Hepatocyte (in vitro differentiated cells): ENCODE measurements around the gene SLCO3A1.

ENCODE experiments used
- EZH2 ChIP-seq: fragments of 200-600 bp; sonication (generic); IDR thresholded peaks from 2 replicates; pipeline ENCODE4 v1.6.1; 2016; ENCODE audit warnings: antibody characterized with exemption, mild to moderate bottlenecking, borderline replicate concordance
- EZH2phosphoT487 ChIP-seq: fragments of 200-600 bp; sonication (generic); IDR thresholded peaks from one replicate; pipeline ENCODE4 v1.6.1; 2018; ENCODE audit warnings: antibody characterized with exemption, mild to moderate bottlenecking, low read depth, moderate library complexity; ENCODE audit not compliant: unreplicated experiment, severe bottlenecking
- TF ChIP-seq, protein P1 (sequence below): fragments of 200-600 bp; sonication (generic); IDR thresholded peaks from 2 replicates; pipeline ENCODE4 v1.5.1; 2016; ENCODE audit warnings: antibody characterized with exemption, mild to moderate bottlenecking; ENCODE audit not compliant: poor library complexity

DNA sequence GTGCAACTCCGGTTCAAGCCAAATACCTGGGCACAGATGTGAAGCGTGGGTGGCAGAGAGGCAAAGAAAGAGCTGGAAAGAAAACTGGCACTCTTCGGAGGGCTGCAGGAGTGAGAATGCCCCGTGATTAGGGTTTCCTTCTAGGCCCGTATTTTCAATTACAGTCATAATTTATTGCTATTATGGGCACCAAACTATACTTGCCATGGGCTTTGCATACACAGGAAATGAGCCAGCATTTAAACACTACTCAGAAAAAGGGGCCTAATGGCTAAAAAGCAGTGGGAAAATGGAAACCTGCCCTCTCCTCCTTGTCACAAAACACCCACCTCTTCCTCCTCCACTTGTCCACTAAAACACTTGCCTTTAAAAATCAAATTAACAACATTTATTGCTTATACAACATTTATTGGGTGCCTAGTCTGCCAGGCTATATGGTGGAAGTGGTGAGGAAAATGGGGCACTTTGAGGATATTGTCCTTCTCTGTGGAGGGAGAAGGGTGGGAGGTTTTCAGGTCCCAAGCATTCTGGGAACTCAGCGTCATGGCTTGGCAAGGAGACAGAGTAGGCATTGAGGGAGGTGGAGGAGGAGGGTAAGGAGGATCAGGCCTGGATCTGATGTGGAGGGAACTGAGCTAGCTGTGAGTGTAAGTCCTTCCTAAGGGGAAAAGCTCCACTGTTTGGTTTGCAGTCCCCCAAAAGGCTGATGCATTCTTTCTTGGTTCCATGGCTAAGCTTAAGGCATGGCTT, 160.9 kb downstream of the SLCO3A1 start:
- TF ChIP-seq, protein P1, sequence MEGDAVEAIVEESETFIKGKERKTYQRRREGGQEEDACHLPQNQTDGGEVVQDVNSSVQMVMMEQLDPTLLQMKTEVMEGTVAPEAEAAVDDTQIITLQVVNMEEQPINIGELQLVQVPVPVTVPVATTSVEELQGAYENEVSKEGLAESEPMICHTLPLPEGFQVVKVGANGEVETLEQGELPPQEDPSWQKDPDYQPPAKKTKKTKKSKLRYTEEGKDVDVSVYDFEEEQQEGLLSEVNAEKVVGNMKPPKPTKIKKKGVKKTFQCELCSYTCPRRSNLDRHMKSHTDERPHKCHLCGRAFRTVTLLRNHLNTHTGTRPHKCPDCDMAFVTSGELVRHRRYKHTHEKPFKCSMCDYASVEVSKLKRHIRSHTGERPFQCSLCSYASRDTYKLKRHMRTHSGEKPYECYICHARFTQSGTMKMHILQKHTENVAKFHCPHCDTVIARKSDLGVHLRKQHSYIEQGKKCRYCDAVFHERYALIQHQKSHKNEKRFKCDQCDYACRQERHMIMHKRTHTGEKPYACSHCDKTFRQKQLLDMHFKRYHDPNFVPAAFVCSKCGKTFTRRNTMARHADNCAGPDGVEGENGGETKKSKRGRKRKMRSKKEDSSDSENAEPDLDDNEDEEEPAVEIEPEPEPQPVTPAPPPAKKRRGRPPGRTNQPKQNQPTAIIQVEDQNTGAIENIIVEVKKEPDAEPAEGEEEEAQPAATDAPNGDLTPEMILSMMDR, result no peak
- TF ChIP-seq EZH2 (no peak), EZH2phosphoT487 (no peak)
